GM12865 (cell line): ENCODE results near the gene GLRX2.

Source experiments
- DNase-seq: peaks from one replicate; pipeline ENCODE4 v3.0.0; 2010; ENCODE audit warnings: low read depth
- H3K4me3 ChIP-seq: 2 replicates; pipeline ENCODE4 v1.5.1; 2011; ENCODE audit warnings: mild to moderate bottlenecking, low read depth, low read length, control low read depth
- CTCF ChIP-seq: IDR thresholded peaks from 2 replicates; pipeline ENCODE4 v1.5.1; 2011; ENCODE audit warnings: low read length, control low read depth, low read depth, inconsistent platforms; ENCODE audit not compliant: insufficient read depth; ENCODE audit errors: missing control alignments

The GLRX2 gene

GRCh38 chr1:193065954-193066353 is 39.3 kb downstream of the GLRX2 start:
- DNase-seq = no peak
- H3K4me3 ChIP-seq = peak overlapping the region; percentile 53
- TF ChIP-seq CTCF = no peak

GRCh38 chr1:193062698-193063463 is 42.3 kb downstream of the GLRX2 start:
- TF ChIP-seq CTCF = no peak
- DNase-seq = no peak
- no peak overlapping the region; the same call in 1 of the 2 replicates for H3K4me3 ChIP-seq

- no peak for TF ChIP-seq CTCF
- peak overlapping the region; percentile 87 for H3K4me3 ChIP-seq
- DNase-seq = peak; percentile 29
Observed at GRCh38 chr1:193060938-193061337, 44.3 kb downstream of the GLRX2 start.

- no peak for TF ChIP-seq CTCF
- DNase-seq = no peak
- H3K4me3 ChIP-seq = peak overlapping the region; percentile 87
Observed at GRCh38 chr1:193060406-193060805, 44.8 kb downstream of the GLRX2 start.

GRCh38 chr1:193060115-193060403 is 45.2 kb downstream of the GLRX2 start:
- no peak for DNase-seq
- H3K4me3 ChIP-seq = peak overlapping the region; percentile 87
- TF ChIP-seq CTCF = no peak

- H3K4me3 ChIP-seq = peak within 1 kb of the TSS; percentile 87
- no peak for TF ChIP-seq CTCF
- DNase-seq = peak; percentile 99
Observed at GRCh38 chr1:193059282-193060114, 45.7 kb downstream of the GLRX2 start, which contains the start of the genes RO60 and UCHL5. RO60 (plus strand) TSS chr1:193059612; CDS start chr1:193069055, 9,443 bp downstream. UCHL5 (minus strand) TSS chr1:193059360; CDS start chr1:193059260, 100 bp downstream.
